GM19023 (cell line): ENCODE data around the gene TBCD.

Source experiments
- ATAC-seq: cut with Tn5 transposase; IDR thresholded peaks from one replicate; pipeline ENCODE4 v1.9.1; 2021; ENCODE audit warnings: mild to moderate bottlenecking, moderate library complexity; ENCODE audit not compliant: unreplicated experiment

The TBCD gene

DNA sequence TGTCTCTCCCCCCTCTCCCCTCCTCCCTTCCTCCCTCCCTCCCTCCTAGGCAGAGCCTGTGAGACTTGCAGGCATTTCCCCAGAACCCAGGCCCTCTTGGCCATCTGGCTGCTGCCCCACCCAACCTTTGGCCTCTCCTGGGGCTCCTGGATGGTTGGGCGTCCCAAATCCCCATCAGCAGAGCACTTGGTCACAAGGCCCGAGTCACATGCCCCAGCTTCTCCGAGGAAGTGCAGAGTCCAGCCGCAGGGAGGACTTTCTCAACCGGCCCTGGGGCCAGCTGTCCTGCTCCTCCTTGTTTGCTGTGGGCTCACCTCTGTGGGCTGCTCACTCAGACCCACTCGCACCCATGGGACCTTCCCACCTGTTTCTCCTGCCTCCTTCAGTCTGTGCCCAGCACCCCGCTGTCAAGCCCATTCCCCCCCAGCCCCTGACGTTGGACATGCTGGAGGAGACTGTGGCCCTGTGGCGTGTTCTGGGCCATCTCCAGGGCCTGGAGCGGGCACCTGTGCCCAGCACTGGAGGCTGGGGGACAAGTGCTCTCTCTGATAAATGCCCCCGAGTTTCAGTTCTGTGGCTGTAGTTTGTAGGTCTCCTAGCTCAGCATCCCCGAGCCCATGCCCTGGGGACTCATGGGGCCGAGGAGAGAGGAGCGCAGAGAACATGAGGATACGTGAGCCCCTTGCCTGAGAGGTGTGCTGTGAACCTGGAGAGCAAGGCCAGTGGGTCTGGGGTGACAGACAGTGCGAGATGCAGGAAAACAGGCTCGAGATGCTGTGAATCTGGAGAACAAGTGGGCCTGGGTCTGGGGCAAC is 130.2 kb downstream of the TBCD start:
- no peak for ATAC-seq

DNA sequence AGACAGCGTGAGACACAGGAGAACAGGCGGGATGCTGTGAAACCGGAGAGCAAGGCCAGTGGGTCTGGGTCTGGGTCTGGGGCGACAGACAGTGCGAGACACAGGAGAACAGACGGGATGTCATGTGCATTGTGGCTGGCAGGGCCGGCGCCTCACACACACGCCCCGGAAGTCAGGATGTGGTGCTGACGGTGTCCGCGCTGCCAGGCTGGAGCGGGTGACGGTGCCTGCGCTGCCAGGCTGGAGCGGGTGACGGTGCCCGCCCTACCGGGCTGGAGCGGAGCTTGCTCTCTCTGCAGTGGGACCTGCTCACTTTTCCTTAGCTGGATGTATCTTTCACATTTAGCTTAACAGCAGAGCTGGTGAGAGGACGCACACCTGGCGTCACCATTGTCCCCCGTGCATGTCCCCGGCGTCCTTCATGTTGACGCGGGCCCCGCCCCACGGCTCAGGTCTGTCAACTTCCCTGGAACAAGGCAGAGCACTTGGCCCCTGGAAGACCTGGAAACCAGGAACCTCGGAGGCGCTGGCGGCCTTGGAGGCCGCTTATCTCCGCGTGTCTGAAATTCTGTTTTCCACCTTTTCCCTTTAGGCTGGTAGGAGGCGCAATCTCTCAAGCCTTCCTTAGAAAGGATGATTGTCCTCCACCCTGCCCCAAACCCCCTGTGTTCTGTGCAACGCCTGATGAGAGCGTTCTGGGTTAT is 131.0 kb downstream of the TBCD start:
- ATAC-seq: no peak

DNA sequence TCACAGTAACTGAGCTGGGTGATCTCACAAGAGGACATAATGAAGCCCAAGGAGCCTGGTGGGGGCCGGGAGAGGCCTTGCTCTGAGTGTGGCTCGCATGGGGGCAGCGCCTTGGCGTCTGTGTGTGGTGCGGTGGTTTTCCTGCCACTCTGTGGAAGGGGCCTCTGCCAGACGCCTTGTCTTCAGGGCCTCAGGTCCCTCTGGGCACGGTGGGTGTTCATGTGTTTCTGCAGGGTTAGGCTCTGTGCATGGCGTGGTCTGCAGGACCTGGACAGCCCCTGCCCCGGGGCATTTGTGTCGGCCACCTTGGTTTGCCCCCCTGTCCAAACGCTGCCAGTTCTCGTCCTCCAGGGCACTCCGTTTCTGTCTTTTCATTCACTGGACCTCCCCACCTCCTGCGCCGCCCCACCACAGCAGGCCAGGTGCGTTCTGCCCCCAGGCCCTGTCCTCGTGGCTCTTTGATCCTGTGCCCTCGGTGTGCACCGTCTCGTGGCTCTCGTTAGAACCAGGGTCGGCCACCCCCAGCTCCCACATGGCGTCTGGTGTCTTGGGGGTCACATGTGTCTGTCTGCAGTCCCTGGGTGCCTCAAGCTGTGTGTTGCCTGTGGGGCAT is 131.7 kb downstream of the TBCD start:
- ATAC-seq: no peak

DNA sequence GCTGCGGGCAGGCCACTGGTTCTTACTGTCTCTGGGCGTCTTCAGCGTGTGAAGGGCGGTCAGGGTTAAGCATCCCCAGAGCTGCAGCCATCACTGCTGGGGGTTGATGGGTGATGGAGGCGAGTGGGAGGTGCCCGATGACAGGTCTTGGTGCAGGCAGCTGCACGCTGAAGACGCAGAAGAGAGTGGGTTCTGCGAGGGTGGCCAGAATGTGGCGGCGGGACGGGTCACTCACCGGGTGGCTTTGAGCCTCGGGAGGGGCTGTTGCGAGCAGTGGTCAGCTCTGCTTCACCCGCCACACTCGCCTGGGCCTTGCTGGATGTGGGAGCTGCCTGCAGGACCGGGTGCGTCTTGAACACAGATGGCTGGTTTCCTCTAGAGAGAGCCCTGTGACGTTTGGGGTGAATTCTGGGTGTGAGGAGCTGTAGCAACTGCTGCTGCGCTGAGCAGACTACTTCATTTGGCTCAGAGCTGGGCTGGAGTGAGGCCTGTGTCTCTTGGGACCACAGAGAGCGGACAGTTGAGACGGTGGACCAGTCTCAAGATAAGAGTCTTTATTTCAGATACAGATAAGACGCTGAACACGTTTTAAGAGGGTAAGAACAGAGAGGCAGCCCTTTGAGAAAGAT is 132.6 kb downstream of the TBCD start:
- ATAC-seq: no peak

DNA sequence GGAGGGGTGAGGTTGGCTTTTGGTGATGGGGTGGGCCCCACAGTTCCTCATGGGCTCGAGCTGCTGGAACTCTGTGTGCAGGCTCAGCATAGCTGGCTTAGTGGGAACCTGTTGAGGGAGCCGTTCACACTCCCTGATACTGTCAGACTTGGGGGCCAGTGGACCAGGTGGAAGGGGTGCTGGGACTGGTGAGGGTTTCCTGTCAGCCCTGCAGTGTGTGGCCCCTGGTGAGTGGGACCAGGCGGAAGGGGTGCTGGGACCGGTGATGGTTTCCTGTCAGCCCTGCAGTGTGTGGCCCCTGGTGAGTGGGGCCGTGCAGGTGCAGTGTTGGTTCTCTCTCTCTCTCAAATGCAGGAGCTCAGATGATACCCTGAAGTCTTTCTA is 133.1 kb downstream of the TBCD start:
- no peak for ATAC-seq

DNA sequence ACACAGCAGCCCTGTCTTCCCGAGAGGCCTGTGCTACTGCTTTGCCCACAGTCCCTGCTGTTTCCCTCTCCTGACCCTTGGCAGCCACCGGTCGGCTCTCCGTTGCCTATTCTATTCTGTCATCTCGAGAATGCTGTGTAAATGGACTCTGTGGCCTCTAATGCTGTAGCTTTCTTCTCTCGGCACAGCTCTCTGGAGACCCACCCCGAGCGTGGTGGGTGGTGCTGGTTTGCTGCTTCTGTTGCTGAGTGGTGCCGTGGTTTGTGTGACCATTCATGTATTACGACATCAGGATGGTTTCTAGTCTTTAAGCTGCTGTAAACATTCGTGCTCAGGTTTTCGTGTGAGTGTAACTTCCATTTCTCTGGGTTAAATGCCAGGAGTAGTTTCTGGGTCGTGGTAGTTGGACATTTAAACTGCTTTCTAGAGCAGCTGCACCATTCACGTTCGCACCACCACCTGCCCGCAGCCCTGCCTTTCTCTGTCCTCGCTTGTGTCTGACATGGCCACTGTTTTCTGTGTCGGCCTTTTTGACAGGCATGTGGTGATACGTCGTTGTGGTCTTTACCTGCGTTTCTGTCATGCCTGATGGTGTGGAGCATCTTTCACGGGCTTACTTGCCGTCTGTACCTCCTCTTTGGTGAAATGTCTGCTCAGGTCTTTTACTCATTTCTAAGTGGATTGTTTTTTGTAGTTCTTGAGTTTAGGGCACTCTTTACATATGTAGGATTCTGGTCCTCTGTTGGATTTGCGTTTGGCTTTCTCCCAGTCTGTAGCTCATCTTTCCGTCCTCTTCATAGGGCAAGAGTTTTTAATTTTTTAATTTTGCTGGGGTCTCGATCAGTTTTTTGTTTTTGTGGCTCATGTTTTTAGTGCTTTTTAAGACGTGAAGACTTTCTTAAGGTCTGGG is 135.6 kb downstream of the TBCD start:
- ATAC-seq: no peak

DNA sequence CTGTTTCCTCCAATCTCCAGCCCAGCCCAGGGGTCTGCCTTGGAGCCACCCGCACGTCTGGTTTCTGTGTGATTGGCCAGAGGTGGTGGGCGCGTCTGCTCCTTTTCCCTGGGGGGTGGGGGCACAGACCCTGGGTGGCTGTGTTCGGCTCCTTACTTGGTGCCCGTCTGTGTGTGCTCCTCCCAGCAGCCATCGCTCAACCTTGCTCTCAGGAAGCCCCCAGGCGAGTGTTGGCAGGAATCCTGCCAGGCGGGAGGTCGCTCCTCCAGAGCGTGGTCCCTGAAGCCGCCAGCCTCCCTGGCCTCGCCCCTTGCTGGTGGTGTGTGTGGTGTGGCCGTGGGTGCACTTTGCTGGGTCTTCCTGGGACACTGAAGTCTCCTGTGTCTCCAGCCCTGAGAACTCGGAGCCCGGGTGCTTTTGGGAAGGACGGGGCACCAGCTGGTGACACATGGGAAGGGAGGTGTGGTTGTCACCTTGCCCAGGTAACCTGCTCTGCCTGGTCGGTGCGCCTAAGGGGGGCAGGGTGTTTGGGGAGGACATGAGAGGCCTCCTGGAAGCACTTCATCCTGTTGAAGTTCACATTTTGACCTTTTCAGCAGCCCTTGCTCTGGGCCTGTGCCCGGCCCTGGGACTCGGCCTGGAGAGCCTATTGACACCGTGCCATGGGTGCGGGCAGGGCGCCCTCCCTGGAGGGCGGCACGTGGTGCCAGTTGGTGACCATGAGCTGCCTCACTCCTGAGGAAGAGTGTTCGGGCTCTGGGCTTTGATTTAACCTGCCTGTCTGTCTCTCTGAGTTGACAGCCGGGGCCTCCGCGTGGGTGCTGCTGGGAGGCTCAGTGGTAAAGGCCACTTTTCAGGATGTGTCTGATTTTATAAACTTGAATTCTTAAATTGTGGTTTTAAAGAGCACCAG is 137.0 kb downstream of the TBCD start:
- no peak for ATAC-seq

DNA sequence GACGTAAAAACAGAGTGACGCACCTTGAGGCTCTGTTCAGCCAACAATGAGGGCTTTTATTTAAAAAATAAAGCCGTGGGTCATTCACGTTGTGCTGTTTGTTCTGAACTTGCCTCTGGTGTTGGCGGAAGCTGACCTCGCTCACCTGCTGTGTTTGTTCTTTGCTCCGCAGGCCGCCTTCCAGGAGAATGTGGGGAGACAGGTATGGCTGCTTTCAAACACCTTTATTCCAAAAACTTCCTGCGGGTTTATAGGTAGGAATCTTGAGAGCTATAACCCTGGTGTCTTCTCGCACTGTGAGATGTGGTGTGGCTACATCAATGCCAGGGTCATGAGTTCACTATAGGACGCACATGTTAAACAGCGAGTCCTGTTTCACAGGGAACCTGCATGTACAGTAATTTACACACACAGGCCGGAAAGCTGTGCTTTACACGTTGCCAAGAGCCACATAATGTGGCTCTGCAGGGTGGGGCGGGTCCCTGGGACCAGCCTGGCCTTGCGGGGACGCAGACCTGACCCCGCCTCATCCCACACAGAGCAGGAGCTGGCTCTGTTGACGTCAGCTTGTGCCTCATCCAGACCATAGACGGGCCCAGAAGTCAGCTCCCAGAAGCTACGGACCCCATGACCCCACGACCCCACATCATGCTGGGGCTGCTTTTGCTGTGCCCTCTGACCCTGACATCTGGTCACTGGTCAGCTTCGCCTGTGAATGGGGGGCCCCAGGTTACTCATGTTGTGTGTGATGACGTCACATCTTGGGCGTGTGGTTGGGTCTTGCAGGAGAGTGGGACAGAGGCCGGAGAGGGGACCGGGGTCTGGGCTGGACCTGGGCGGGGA is 137.9 kb downstream of the TBCD start:
- ATAC-seq: no peak

DNA sequence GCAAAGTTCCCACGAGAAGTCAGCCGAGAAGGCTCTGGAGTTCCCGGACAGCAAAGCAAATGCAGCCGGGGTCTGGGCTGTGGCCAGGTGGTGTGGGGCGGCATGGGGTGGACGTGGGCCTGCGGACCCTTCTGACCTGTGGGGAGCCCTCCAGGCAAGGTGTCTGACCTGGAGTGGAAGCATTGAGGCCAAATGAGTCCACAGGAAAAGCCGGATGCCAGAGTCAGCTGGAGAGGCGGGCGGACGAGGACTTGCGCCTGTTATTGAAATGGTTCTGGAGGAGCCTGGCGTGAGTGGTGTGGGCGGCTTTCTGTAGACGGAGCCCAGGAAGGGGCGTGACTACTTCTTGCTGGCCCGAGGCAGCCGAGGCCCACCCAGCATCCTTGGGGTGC is 138.5 kb downstream of the TBCD start:
- no peak for ATAC-seq

DNA sequence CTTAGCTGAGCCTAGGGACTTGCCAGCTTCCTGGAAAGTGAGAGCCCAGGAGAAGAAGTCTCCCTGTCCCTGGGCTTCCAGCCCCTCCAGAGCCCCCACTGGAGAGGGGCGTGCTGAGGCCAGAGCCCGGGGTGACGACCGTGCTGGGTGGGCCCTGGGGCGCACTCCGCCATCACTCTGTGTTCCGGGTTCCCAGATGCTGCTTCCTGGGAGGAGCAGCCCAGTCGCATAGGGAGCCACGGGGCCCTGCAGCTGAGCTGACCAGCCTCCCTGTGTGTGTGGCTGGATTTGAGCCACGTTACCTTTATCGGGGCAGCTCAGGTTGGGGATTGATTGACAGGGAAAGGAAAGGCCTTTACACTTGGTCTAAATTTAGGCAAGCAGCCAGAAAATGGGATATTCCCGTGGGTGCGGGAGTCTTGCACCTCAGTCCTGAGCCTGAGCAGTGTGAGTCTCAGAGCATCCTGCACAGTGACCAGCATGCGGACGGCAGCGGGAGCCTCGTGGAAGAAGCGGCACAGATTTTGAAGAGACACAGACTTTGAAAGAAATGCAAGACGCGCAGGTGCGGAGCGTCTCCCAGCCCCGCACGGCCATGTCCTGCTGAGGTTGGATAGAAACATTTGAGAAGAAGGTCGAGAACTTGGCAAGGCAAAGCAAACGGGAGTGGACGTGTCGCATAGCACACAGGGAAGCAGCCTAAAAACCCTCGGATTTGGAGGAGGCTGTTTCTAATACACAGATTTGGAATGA is 139.2 kb downstream of the TBCD start:
- ATAC-seq: no peak

DNA sequence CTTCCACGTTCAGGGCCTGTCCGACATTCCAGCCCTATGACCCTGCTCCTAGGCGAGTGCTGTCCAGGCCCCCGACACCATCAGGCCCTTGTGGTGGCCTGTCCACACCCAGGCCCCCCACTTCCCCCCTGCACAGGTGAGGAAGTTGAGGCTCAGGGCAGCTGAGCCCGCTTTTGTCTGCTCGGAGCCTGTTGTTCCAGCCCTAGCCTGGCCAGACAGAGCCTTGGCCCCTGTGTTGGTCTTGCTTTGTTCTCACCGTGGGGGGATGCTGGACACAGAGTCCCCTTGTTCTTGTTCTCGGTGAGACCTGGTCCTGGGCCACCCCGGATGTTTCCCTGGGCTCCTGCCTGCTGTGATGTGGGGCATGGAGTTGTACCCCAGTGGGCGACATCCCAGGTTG is 140.0 kb downstream of the TBCD start:
- ATAC-seq: no peak

DNA sequence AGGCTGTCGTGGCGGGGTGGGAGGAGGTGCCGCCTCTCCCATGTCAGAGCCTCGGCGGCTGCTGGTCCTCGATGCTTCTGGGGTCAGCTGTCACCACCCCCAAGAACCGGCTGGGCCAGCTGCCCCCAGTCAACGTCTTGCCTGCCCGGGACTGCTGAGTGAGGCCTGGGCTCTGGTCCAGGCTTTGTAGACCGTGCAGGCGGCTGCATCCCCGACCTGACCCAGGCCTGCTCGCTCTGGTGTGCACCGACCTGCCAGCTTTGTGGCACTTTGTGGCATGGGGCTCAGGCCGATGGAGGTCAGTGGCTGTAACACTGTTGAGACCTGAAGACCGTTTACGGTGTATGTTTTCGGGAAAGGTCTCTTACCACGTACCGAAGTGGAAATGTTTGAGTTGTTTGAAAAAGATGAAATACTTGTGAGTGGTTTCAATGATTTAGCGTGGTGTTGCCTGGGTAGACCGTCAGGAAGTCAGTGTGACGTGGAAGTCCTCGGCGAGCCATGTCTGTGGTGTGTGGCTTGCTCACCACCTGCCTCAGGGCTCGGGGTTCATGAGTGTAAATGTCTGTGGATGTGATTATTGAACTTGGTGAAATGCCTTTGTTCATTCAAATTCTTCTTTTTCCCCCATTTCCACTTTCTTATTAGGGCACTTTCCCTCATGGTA is 141.2 kb downstream of the TBCD start:
- ATAC-seq: no peak

DNA sequence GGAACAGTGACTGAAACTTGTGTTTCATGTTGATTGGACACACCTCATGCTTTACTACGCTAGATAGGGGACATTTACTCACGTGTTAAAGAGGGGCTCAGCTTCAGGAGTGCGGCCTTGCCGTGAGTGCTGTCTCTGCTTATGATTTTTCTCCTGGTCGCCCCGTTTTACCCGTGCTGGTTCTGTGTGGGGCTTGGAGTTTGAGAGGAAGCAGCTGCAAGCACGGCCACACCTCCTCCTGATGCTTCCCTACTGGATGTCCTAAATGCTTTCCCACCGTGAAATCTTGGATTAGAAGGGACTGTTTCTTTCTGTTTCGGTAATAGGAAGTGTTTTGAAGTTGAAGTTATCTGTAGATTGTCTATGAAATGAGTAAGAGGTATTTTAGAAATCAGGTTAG is 141.9 kb downstream of the TBCD start:
- ATAC-seq: no peak

DNA sequence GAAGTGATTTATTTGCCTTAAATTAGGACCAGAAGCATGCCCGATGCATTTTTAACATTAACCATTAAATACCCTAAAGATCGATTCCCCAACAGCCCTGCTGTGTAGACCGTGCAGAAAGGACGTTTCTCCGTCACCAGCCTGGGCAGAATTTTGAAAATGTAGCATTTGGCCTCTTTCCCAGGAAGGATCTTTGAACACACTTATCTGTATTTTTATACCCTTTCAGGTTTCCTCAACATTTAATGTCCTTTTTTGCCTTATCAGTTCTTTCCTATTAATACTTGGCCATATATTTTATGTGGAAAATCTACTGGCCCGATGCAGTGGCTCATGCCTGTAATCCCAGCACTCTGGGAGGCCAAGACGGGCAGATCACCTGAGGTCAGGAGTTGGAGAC is 142.5 kb downstream of the TBCD start:
- no peak for ATAC-seq

DNA sequence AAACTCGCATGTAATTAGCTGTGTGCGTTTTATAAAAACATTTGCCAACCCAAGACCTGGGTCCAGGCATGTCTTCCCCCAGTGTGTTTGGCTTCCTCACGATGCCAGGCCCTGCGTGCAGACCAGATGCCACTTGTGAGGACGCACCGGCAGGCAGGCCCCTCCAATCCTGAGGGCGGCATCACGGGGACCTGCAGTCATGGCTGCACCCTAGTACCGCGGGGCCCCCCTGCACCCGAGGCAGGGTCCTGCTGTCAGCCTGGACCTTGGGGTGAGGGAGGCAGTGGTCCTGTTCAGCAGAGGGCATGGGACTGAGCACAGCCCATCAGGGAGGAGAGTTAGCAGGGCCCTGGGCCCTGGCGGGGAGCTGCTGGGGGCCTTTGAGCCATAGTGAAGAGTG is 143.2 kb downstream of the TBCD start:
- no peak for ATAC-seq

DNA sequence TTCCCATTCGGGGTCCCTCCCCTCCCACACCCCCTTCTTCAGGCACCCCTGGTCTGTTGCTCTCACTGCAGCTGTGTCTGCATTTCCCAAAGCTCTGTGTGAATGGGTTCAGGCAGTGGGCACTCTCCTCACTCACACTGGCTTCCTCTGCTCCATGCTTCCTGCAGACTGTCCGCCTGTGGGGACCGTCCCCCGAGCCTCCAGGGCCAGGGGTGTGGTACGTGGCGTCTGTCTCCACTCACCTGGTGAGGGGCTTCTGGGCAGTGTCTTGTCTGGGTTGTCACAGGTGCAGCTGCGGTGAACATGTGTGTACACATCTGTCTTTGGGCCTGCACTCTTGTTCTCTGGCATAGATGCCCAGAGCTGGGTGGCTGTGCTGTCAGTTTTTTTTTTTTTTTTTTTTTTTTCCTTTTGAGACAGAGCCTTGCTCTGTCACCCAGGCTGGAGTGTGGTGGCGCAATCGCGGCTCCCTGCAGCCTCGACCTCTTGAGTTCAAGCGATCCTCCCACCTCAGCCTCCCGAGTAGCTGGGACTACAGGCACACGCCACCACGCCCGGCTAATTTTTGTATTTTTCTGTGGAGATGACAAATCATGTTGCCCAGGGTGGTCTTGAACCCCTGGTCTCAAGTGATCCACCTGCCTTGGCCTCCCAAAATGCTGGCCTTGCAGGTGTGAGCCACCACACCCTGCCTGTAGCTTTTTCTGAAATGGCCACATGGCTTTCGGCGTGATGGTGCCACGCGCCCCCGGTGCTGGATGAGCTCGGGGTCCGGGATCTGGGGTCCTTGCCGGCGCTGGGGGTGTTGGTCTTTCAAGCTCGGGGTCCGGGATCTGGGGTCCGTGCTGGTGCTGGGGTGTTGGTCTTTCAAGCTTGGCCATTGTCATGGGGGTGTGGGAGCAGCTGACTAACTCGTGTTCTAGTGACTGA is 144.5 kb downstream of the TBCD start:
- no peak for ATAC-seq
